Measurements from ENCODE around the gene BMP7.

The BMP7 gene

GRCh38 chr20:57122536-57123489 lies 143.6 kb downstream of the BMP7 start:
- H3K27ac ChIP-seq (ENCODE audit: low read depth, low read length), result no peak overlapping the region
- no peaks in the 10 kb centered on the region for H3K79me2 ChIP-seq (ENCODE audit: control insufficient read depth, insufficient read depth, low read length, unreplicated experiment)
- no peak overlapping the region for H3K4me3 ChIP-seq (ENCODE audit: low read depth, low read length)
- no peaks in the 10 kb centered on the region for H3K4me1 ChIP-seq (ENCODE audit: control insufficient read depth, insufficient read depth, low read length, unreplicated experiment)
- no peaks in the 10 kb centered on the region for H3K36me3 ChIP-seq (ENCODE audit: insufficient read depth, low read length)
- H3K27me3 ChIP-seq (ENCODE audit: insufficient read depth, low read length), result no peaks in the 10 kb centered on the region
- no peak overlapping the region for H2AFZ ChIP-seq (ENCODE audit: low read length, unreplicated experiment)

- no peaks in the 10 kb centered on the region for H3K79me2 ChIP-seq (ENCODE audit: control insufficient read depth, insufficient read depth, low read length, unreplicated experiment)
- no peak overlapping the region for H2AFZ ChIP-seq (ENCODE audit: low read length, unreplicated experiment)
- H3K27ac ChIP-seq (ENCODE audit: low read depth, low read length), result no peak overlapping the region
- no peaks in the 10 kb centered on the region for H3K27me3 ChIP-seq (ENCODE audit: insufficient read depth, low read length)
- H3K4me3 ChIP-seq (ENCODE audit: low read depth, low read length), result no peak overlapping the region
- H3K4me1 ChIP-seq (ENCODE audit: control insufficient read depth, insufficient read depth, low read length, unreplicated experiment), result no peaks in the 10 kb centered on the region
- no peaks in the 10 kb centered on the region for H3K36me3 ChIP-seq (ENCODE audit: insufficient read depth, low read length)
Observed at GRCh38 chr20:57118964-57119363, 147.5 kb downstream of the BMP7 start.

Measured in ACC112 (cell line).